ENCODE measurements around the gene UNKL.

UNKL gene

DNA sequence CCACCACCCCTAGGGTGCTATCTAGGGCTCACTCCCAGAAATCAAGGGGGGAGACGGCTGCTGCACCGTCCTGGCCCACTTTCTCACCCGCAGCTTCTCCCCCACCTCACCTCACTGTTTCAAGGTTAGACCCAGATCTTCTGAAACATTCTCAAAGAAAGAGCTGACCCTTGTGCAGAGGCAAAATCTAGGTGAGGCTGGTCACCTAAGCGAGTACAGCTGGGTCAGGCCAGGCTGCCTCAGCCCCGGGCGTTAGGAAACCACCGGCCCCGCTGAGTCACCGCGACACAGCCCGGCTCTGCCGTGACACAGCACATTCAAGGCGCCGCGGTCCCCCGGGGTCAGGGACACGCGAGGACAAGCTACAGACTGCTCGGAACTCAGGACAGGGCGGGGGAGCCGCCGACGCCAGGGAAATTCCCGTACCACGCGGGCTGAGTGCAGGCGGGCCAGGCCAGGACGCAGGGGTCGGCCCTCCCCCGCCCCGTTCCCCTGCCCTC, 35.6 kb downstream of the UNKL start:
- peak; percentile 81 for DNase-seq (ENCODE audit: low spot score)
- TF ChIP-seq, protein P1, sequence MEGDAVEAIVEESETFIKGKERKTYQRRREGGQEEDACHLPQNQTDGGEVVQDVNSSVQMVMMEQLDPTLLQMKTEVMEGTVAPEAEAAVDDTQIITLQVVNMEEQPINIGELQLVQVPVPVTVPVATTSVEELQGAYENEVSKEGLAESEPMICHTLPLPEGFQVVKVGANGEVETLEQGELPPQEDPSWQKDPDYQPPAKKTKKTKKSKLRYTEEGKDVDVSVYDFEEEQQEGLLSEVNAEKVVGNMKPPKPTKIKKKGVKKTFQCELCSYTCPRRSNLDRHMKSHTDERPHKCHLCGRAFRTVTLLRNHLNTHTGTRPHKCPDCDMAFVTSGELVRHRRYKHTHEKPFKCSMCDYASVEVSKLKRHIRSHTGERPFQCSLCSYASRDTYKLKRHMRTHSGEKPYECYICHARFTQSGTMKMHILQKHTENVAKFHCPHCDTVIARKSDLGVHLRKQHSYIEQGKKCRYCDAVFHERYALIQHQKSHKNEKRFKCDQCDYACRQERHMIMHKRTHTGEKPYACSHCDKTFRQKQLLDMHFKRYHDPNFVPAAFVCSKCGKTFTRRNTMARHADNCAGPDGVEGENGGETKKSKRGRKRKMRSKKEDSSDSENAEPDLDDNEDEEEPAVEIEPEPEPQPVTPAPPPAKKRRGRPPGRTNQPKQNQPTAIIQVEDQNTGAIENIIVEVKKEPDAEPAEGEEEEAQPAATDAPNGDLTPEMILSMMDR (IDR thresholded peaks at IDR 0.05; ENCODE audit: extremely low read depth, missing control alignments): no peak

- TF ChIP-seq, protein P1 (IDR thresholded peaks at IDR 0.05; ENCODE audit: extremely low read depth, missing control alignments): no peak
- DNase-seq (ENCODE audit: low spot score): no peak
These were observed 36.3 kb downstream of the UNKL start for GRCh38 chr16:1378087-1378803.

DNA sequence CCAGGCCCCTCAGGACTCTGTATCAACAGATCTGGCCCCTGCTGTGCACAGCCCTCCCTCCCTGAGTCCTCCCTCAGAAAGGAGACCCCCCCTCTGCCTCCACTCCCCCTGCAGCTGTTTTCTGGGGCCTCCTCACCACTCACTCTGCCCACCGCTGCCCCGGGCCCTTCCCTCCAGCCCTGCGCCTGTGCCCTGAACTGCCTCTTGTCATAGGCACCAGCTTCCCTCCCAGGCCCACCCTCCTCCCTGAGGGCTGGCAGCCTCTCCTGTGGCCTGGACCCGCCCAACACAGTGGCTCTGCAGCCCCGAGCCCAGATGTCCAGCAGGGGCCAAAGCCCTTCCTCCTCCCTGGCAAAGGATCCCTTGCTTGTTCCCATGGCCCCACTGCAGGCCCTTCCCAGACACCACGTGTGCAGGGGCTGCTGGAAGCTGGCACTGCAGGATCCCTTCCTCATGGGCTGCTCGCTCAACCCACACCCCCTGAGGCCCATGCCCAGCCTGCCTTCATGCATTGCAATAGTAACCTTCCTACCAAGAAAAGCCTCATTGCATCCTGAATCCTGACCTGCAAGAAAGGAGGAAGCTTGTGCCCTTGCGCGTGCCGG, 37.0 kb downstream of the UNKL start:
- TF ChIP-seq, protein P1 (IDR thresholded peaks at IDR 0.05; ENCODE audit: extremely low read depth, missing control alignments): no peak
- DNase-seq (ENCODE audit: low spot score): no peak

DNA sequence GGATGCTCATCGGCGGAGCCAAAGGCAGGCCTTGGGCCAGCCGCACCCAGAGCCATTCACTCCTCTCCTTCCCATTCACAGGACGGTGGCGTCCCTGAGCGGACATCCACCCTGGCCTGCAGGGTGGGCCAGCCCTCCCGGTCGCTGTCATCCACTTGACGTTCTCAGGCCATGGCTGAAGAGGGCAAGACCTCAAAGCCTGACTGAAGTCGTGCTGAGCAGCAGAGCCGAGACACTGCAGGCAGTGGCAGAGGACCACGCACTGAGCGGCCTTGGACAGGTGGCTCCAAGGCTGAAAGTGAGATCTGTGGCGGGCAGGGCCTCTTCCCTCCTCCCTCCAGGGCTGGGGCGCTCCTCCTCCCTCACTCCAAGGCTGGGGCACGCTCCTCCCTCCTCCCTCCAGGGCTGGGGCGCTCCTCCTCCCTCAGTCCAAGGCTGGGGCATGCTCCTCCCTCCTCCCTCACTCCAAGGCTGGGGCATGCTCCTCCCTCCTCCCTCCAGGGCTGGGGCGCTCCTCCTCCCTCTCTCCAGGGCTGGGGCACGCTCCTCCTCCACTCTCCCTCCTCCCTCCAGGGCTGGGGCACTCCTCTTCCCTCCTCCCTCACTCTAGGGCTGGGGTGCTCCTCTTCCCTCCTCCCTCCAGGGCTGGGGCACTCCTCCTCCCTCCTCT, 38.6 kb downstream of the UNKL start:
- TF ChIP-seq, protein P1 (IDR thresholded peaks at IDR 0.05; ENCODE audit: extremely low read depth, missing control alignments): no peak
- no peak for DNase-seq (ENCODE audit: low spot score)

- DNase-seq (ENCODE audit: low spot score): no peak
- TF ChIP-seq, protein P1 (IDR thresholded peaks at IDR 0.05; ENCODE audit: extremely low read depth, missing control alignments): no peak
These were observed 39.2 kb downstream of the UNKL start for GRCh38 chr16:1375298-1375640.

DNA sequence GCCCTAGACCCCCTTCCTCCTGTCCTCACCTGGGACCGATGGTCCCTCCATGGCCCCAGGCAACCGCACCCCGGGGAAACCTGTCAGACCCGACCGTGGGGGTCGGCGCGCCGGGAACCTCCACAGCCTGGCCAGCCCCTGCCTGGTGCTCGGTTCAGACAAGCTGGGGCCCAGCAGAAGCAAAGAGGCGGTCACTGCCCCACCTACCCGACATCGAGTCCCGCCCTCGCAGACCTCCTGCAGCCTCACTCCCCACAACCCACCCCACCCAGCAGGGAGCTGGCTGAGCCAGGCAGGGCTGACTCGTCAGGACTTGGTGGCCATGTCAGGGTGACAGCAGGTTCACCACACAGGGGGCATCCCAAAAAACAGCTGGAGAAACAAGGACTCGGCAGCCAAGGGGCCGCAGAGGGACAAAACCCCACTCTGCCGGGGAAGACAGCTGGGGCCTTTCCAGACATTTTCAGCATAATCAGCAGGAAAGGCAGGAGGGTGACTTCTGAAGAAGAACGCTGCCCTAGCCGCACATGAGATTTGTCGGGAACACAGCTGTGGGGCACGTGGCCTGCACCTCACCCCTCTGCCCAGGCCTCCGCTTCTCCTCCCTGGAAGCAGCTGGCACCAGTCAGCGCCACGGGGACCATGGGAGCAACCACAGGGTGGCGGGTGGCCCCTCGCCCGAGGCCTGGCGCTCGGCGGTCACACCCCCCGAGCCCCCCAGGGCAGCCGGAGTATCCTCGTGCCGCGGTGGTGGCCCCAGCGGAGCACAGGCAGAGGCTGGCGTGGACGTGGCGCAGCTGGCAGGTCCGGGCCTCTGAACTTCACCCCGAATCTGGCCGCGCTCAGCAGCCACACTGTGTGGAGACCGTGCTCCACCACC, 39.8 kb downstream of the UNKL start:
- TF ChIP-seq, protein P1 (IDR thresholded peaks at IDR 0.05; ENCODE audit: extremely low read depth, missing control alignments): no peak
- DNase-seq (ENCODE audit: low spot score): no peak
